GM19372 (cell line): ENCODE measurements around the gene GALNT9.
"Not testable (repeated sequence)": the region's sequence is repeated elsewhere in the genome, so short reads cannot be mapped to it uniquely, and the experiment has no call there.

Experiments
- ATAC-seq: cut with Tn5 transposase; IDR thresholded peaks from one replicate; pipeline ENCODE4 v1.9.1; 2021; ENCODE audit warnings: mild to moderate bottlenecking, low read depth, moderate library complexity; ENCODE audit not compliant: unreplicated experiment

The GALNT9 gene

GRCh38 chr12:132268674-132269073 lies 60.7 kb downstream of the GALNT9 start:
- ATAC-seq, result no peak

- no peak for ATAC-seq
Measured at GRCh38 chr12:132267873-132268272, 61.5 kb downstream of the GALNT9 start.

- ATAC-seq, result no peak
Measured at GRCh38 chr12:132266802-132267201, 62.6 kb downstream of the GALNT9 start.

GRCh38 chr12:132266370-132266769 lies 63.0 kb downstream of the GALNT9 start:
- ATAC-seq, result no peak

GRCh38 chr12:132265822-132266221 lies 63.6 kb downstream of the GALNT9 start:
- ATAC-seq, result not testable (repeated sequence)

GRCh38 chr12:132265056-132265800 lies 64.2 kb downstream of the GALNT9 start:
- ATAC-seq, result no peak

GRCh38 chr12:132264086-132265010 lies 65.0 kb downstream of the GALNT9 start:
- no peak for ATAC-seq

- ATAC-seq, result no peak
Measured at GRCh38 chr12:132263451-132264049, 65.8 kb downstream of the GALNT9 start.

GRCh38 chr12:132263061-132263360 lies 66.4 kb downstream of the GALNT9 start:
- no peak for ATAC-seq

GRCh38 chr12:132262256-132263060 lies 66.9 kb downstream of the GALNT9 start:
- ATAC-seq, result no peak

- ATAC-seq, result no peak
Measured at GRCh38 chr12:132261328-132262138, 67.9 kb downstream of the GALNT9 start.

- no peak for ATAC-seq
Measured at GRCh38 chr12:132260721-132261120, 68.7 kb downstream of the GALNT9 start.

- ATAC-seq, result no peak
Measured at GRCh38 chr12:132259872-132260695, 69.3 kb downstream of the GALNT9 start.

- ATAC-seq, result no peak
Measured at GRCh38 chr12:132259364-132259871, 70.0 kb downstream of the GALNT9 start.

- no peak for ATAC-seq
Measured at GRCh38 chr12:132258543-132258942, 70.8 kb downstream of the GALNT9 start.

- no peak for ATAC-seq
Measured at GRCh38 chr12:132257955-132258490, 71.4 kb downstream of the GALNT9 start.

- no peak for ATAC-seq
Measured at GRCh38 chr12:132257206-132257954, 72.0 kb downstream of the GALNT9 start.

- ATAC-seq, result no peak
Measured at GRCh38 chr12:132256646-132257045, 72.7 kb downstream of the GALNT9 start.
